NOMO-1 treated with dmso at 0.1 percent for 144 hours (cell line): Measurements from ENCODE around the gene SPRED3.
"Not testable (repeated sequence)": the region's sequence is repeated elsewhere in the genome, so short reads cannot be mapped to it uniquely, and the experiment has no call there.

Experiments used
- DNase-seq: peaks from one replicate; lab custom pipeline; 2025; ENCODE audit not compliant: unreplicated experiment; lab: John Stamatoyannopoulos, UW

SPRED3 gene

GRCh38 chr19:38389957-38390924, 1.7 kb downstream of the SPRED3 start:
- no peak for DNase-seq

- no peak for DNase-seq
Observed at GRCh38 chr19:38391911-38392464, 3.5 kb downstream of the SPRED3 start.

- no peak for DNase-seq
Observed at GRCh38 chr19:38392707-38393308, 4.3 kb downstream of the SPRED3 start.

- no peak for DNase-seq
Observed at GRCh38 chr19:38394488-38394887, 6.0 kb downstream of the SPRED3 start.

DNA sequence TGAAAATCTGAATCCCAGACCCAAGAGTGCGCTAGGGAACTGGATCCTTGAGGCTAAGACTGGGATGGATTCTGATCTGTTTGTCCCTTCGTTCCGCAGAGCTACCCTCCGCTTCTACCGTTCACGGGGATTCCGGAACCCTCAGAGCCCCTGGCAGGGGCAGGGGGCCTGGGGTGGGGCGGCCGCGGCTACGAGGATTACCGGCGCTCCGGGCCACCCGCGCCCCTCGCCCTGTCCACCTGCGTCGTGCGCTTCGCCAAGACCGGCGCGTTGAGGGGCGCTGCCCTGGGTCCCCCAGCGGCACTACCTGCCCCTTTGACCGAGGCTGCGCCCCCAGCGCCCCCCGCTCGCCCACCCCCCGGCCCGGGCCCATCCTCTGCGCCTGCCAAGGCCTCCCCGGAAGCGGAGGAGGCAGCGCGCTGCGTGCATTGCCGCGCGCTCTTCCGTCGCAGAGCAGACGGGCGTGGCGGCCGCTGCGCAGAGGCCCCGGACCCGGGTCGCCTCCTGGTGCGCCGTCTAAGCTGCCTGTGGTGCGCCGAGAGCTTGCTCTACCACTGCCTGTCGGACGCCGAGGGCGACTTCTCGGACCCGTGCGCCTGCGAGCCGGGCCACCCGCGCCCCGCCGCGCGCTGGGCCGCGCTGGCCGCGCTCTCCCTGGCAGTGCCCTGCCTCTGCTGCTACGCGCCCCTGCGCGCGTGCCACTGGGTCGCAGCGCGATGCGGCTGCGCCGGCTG, 7.1 kb downstream of the SPRED3 start:
- no peak for DNase-seq

GRCh38 chr19:38399081-38399480, 10.6 kb downstream of the SPRED3 start:
- no peak for DNase-seq

DNA sequence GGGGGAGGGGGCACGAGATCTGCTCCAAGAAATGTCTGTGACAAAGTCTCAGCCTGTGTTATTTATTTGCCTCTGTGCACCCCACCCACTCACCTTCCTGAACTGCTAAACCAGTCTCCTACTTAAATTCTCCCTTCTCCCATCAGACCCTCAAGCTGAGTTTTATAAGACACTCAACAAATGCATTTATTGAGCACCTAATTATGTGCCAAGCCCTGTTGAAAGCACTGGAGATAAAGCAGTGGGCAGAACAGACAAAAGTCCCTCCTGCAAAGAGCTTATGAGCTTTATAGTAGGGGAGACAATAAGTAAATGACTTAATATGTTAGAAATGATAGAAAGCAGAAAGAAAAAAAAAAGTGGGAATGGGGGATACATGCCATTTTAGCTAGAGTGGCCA, 11.0 kb downstream of the SPRED3 start:
- DNase-seq: no peak

DNA sequence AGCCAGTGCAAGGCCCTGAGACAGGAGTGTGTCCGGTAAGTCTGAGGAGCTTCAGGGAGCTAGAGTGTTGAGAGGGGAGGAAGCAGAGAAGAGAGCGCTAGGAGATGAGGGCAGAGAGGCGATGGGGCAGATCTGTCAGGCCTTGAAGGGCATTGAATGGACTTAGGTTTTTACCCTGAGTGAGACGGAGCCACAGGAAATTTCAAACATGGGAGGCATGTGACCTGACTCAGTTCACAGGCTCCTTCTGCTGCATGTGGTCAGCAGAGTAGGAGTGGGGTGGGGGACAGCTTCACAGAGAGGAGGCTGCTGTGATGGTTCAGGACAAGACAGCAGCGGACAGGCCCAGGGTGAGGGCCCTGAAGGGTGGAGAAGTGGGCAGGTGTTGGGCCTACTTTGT, 11.9 kb downstream of the SPRED3 start:
- no peak for DNase-seq

- no peak for DNase-seq
Observed at GRCh38 chr19:38401148-38401547, 12.7 kb downstream of the SPRED3 start.

GRCh38 chr19:38402623-38402966, 14.1 kb downstream of the SPRED3 start:
- DNase-seq: no peak

DNA sequence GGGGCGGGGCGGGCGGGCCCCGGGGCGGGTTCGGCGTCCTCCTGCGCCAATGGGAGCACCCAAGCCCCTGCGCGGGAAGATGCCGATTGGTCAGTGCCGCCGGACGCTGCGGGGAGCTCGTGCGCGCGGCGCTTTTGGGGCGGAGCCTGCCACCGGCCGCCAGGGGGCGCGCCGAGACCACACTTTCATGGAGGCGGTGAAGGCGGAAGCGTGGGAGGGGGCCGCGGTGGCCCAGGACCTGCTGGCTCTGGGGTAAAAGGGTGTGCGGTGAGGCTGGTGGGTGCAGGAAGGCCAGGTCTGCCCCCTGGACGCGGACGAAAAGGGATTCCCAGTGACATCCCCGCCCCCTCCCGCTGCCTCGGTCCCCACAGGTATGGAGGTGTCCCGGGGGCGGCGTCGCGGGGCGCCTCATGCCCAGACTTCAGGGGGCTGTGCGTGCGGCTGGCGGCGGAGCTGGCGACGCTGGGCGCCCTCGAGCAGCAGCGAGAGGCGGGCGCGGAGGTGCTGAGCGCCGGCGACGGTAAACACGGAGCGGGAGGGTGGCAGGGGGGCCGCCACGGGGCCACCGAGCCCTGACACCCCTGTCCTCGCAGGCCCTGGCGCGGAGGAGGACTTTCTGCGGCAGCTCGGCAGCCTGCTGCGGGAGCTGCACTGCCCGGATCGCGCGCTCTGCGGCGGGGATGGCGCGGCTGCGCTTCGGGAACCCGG, 14.6 kb downstream of the SPRED3 start, which contains the start of gene FAM98C:
TSS of gene FAM98C (plus strand) at position 127 of the 708 bp plus-strand sequence. CDS start at position 188, 61 bp downstream.
- DNase-seq: peak; percentile 95

DNA sequence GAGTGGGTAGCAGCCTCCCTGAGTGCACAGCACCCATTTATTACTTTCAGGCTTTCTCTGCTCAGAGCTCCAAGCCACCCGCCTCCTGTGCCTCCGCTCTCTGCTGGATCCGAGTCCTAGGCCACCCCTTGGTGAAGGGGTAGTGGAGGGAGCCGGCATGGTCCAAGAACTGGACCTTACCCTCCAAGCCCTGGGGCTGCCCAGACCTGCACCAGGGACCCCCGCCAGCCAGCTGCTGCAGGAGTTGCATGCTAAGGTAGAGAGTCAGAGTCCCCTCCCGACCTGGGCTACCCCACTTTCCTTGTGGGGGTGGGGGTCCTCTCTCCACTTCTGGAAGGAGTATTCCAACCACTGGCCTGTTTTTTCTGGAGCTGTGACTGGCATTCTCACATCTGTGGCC, 16.4 kb downstream of the SPRED3 start:
- DNase-seq: no peak

GRCh38 chr19:38405276-38405675, 16.8 kb downstream of the SPRED3 start:
- no peak for DNase-seq

DNA sequence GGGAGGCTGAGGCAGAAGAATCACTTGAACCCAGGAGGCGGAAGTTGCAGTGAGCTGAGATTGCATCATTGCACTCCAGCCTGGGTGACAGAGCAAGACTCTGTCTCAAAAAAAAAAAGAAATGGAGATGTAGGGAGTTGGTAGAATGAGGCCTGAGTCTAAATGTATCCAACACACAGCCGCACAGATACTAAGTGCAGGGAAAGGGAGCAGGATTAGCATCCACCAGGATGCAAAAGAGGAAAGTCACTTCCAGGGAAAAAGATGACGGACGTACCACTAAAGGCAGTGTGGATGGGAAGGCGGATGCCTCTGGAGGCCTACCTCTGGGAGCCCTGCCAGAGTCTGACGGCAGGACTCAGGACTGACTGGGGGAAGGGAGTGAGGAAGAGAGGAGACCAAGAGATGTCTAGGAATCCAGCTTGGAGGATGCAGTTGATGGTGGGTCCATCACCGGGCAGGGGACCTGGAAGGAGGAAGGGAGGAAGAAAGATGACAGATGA, 21.2 kb downstream of the SPRED3 start:
- no peak for DNase-seq

DNA sequence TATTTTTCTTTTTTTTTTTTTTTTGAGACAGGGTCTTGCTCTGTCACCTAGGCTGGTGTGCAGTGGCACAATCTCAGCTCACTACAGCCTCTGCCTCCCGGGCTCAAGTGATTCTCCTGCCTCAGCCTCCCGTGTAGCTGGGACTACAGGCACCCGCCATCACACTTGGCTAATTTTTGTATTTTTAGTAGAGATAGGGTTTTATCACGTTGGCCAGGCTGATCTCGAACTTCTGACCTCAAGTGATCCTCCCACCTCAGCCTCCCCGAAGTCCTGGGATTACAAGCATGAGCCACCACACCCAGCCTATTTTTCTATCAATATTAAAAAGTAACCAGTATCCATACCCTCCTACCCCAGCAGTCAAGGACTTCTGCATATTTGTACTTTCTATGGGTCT, 21.9 kb downstream of the SPRED3 start:
- DNase-seq: not testable (repeated sequence)

DNA sequence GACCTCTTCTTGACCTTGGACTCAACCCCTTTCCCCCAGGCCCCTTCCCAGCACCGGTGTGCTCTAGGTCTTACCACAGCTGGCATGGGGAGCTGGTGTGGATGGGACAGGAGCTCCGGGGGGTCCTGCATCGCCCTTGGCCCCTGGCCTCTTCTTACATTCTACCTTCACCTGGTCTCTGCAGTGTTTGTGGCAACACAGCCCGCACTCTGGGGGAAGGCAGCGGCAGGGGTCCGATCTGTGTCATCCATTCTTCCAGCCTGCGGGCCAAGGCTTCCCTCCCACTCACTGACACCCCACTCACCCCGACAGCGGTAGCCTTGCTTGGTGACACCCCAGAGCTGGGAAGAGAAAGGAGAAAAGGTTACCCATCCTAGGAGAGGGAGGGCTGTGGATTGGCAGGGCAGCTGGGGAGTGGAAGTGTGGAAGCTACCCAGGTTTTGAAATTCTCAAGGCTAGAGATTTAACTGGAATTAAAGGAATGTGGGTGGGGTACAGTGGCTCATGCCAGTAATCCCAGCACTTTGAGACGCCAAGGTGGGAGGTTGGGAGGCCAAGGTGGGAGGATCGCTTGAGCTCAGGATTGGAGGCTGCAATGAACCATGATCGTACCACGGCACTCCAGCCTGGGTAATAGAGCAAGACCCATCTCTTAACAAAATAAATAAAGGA, 22.7 kb downstream of the SPRED3 start:
- no peak for DNase-seq

- not testable (repeated sequence) for DNase-seq
Observed at GRCh38 chr19:38411898-38412297, 23.4 kb downstream of the SPRED3 start.

GRCh38 chr19:38412491-38412890, 24.0 kb downstream of the SPRED3 start:
- DNase-seq: no peak

GRCh38 chr19:38412961-38413360, 24.5 kb downstream of the SPRED3 start:
- no peak for DNase-seq

DNA sequence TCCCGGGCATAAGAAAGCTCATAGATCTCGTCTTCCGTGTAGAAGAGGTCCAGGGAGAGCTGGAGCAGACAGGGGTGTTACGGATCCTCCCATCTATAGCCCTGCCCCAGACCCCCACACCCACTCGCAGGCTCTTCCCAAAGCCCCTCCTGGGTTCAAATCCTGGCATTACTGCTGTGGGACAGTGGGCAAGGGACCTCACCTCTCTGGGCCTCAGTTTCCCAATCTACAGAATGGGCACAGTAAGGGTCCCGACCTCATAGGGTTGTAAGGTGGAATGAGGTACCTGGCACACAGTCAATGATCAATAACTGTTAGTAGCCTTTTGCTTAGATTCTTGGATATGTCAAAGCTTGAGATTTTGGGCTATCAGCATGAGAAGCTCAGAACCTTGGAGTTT, 24.9 kb downstream of the SPRED3 start:
- no peak for DNase-seq
